Psoas muscle (tissue), 8 donors: ENCODE data around the gene PTPRD. TPM values are rescaled to one million over a fixed set of nuclear protein-coding genes. Genes with fewer than 3 reads are reported as not detected.

Experiments
- ATAC-seq, 4 donors: fragments of 200-7000 bp; cut with Tn5 transposase; one replicate each; pipeline ENCODE4 v1.9.1; 2020; ENCODE audit warnings: moderate library complexity in 3 of 4, mild to moderate bottlenecking in 2 of 4
- DNase-seq, 2 donors: peaks; one replicate each; pipeline ENCODE4 v3.0.0-alpha.2; 2020
- H3K27ac ChIP-seq: fragments of 200-600 bp; one replicate; pipeline ENCODE4 v1.8.0; 2022
- H3K27me3 ChIP-seq, 3 donors: fragments of 200-600 bp in 1 of 3; one replicate each; pipeline versions ENCODE4 v1.6.1 to v1.8.0; 2013 to 2022; ENCODE audit warnings: low read length in 2 of 3, mild to moderate bottlenecking in 2 of 3, moderate library complexity in 1 of 3; ENCODE audit not compliant: insufficient read depth in 3 of 3
- H3K36me3 ChIP-seq, 2 donors: fragments of 200-600 bp in 1 of 2; one replicate each; pipeline versions ENCODE4 v1.6.1 to v1.8.0; 2013 to 2022; ENCODE audit warnings: low read depth in 1 of 2, mild to moderate bottlenecking in 1 of 2, moderate library complexity in 1 of 2; ENCODE audit not compliant: insufficient read depth in 1 of 2
- H3K4me1 ChIP-seq: fragments of 200-600 bp; one replicate; pipeline ENCODE4 v1.8.0; 2022
- H3K4me3 ChIP-seq: fragments of 200-600 bp; one replicate; pipeline ENCODE4 v1.8.0; 2022; ENCODE audit warnings: mild to moderate bottlenecking
- H3K9me3 ChIP-seq: fragments of 200-600 bp; one replicate; pipeline ENCODE4 v1.8.0; 2022
- WGBS, 3 donors: extraction: QIAGEN DNeasy Blood & Tissue Kit; methylation state at CpG; one replicate each; pipeline versions ENCODE4 v1.1.6 to v1.1.7; 2013; 5-methylcytosine and 5-hydroxymethylcytosine counted together
- intact Hi-C, 2 donors: fragments of 100-400 bp; cut with DNase I; formaldehyde crosslinking; loops; one replicate each; pipeline versions ENCODE4 v1.11.0 to v1.14.2; 2022
- polyA plus RNA-seq, 3 donors: library from polyadenylated mRNA; stranded (reverse); fragments of 200-250 nt; gene quantifications; one replicate each; pipeline ENCODE4 v1.2.3, GENCODE V29; 2013
- total RNA-seq, 4 donors: library from RNA; stranded (reverse); fragmentation: NEBNext Ultra II Directional in 2 of 4; extraction: Animal tissue kit (Norgen Biotek cat#: 25700) in 2 of 4; gene quantifications; one replicate each; pipeline versions ENCODE4 v1.2.1 to v1.2.4, GENCODE V29; 2021 to 2023
- TF ChIP-seq, protein P1 (sequence below): fragments of 200-600 bp; IDR thresholded peaks from one replicate; pipeline ENCODE4 v1.8.0; 2022; ENCODE audit warnings: antibody characterized with exemption
- donor health status: healthy with polysubstance abuse.
- donor health status: DM: no; HTN: no; CAD: no; lungs with moderate emphysema.
- donor health status: Bipolar disorder and iron deficiency.
- donor health status: healthy.
- donor health status: DM: yes; HTN: yes; CAD: no.
- donor health status: DM: no; HTN: no; CAD: no.
- donor health status: DM: no; HTN: no; CAD: no.
- donor health status: DM: yes; HTN: yes; CAD: no.

Gene PTPRD
- total and polyA plus RNA-seq, 7 donors: 0.44 to 3.1 (median 0.91) TPM

GRCh38 chr9:9992936-9993335 lies 619.9 kb downstream of the PTPRD start:
- 88 to 97% (median 89%) methylated on average over 1 of the region's 1 CpG for WGBS, 3 donors

DNA sequence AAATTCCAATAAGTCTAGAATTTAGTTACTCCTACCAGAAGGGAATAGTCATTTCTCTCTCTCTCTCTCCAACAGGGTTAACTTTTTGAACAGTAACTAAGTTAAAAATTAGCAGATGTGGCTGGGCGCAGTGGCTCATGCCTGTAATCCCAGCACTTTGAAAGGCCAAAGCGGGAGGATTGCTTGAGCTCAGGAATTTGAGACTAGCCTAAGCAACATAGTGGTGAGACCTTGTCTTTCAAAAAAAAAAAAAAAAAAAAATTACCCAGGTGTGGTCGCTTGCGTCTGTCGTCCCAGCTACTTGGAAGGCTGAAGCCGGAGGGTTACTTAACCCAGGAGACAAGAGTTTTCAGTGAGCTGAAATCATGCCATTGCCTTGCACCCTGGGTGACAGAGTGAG lies 639.7 kb downstream of the PTPRD start:
- WGBS, 3 donors: 64 to 75% (median 67%) methylated on average over 6 of the region's 6 CpGs
- intact Hi-C loops: no loop called here

More at GRCh38 chr9:9992936-9993335, 619.9 kb downstream of the PTPRD start:
- H3K4me3 ChIP-seq: no peak overlapping the region
- H3K9me3 ChIP-seq: no peaks in the 10 kb centered on the region
- H3K27ac ChIP-seq: no peak overlapping the region
- no peaks in the 10 kb centered on the region for H3K27me3 ChIP-seq
- TF ChIP-seq, protein P1, sequence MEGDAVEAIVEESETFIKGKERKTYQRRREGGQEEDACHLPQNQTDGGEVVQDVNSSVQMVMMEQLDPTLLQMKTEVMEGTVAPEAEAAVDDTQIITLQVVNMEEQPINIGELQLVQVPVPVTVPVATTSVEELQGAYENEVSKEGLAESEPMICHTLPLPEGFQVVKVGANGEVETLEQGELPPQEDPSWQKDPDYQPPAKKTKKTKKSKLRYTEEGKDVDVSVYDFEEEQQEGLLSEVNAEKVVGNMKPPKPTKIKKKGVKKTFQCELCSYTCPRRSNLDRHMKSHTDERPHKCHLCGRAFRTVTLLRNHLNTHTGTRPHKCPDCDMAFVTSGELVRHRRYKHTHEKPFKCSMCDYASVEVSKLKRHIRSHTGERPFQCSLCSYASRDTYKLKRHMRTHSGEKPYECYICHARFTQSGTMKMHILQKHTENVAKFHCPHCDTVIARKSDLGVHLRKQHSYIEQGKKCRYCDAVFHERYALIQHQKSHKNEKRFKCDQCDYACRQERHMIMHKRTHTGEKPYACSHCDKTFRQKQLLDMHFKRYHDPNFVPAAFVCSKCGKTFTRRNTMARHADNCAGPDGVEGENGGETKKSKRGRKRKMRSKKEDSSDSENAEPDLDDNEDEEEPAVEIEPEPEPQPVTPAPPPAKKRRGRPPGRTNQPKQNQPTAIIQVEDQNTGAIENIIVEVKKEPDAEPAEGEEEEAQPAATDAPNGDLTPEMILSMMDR: no peak
- H3K36me3 ChIP-seq: no peaks in the 10 kb centered on the region
- intact Hi-C loops: no loop called here
- ATAC-seq (no peak), DNase-seq (no peak)
- no peaks in the 10 kb centered on the region for H3K4me1 ChIP-seq

DNA sequence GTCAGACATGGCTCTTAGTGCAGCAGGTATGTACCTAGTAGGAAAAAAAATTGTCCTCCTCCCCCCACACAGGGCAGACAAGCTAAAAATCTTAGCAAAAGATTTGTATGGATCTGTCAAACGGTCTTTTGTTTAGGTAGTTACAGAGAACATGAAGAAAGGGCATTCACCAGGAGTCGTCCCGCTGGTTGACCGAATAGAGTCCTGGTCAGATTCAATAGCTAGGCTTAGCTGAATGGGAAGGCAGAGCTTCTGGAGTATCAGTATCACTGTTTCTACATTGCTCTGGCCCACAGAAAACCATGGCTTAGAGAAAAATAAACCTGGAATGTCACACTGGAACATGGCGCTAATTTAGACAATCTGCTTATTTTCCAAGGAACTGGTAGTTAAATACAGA lies 642.3 kb downstream of the PTPRD start:
- Histone ChIP-seq H3K4me3 (no peak overlapping the region), H3K27ac (no peak overlapping the region), H3K27me3 (no peaks in the 10 kb centered on the region), H3K36me3 (no peaks in the 10 kb centered on the region), H3K9me3 (no peaks in the 10 kb centered on the region), H3K4me1 (no peaks in the 10 kb centered on the region)
- TF ChIP-seq, protein P1: no peak
- intact Hi-C loops: no loop called here
- ATAC-seq (no peak), DNase-seq (no peak)
- WGBS, 3 donors: 82 to 88% (median 85%) methylated on average over 5 of the region's 5 CpGs

More for the DNA sequence above, 639.7 kb downstream of the PTPRD start:
- Histone ChIP-seq H3K4me3 (no peak overlapping the region), H3K27ac (no peak overlapping the region), H3K4me1 (no peaks in the 10 kb centered on the region), H3K36me3 (no peaks in the 10 kb centered on the region), H3K27me3 (no peaks in the 10 kb centered on the region), H3K9me3 (no peaks in the 10 kb centered on the region)
- ATAC-seq (no peak), DNase-seq (no peak)
- TF ChIP-seq, protein P1: no peak

- Histone ChIP-seq H3K36me3 (no peaks in the 10 kb centered on the region), H3K27ac (no peak overlapping the region), H3K4me1 (no peaks in the 10 kb centered on the region), H3K27me3 (no peaks in the 10 kb centered on the region), H3K9me3 (no peaks in the 10 kb centered on the region), H3K4me3 (no peak overlapping the region)
- 23 to 28% (median 24%) methylated on average over 3 of the region's 3 CpGs for WGBS, 3 donors
- DNase-seq: no peak
- ATAC-seq: no peak
- TF ChIP-seq, protein P1: no peak
- intact Hi-C loops: no loop called here
Measured at GRCh38 chr9:9963841-9964240, 649.0 kb downstream of the PTPRD start.

- Histone ChIP-seq H3K27ac (no peak overlapping the region), H3K9me3 (no peaks in the 10 kb centered on the region), H3K27me3 (no peaks in the 10 kb centered on the region), H3K4me3 (no peak overlapping the region), H3K4me1 (no peaks in the 10 kb centered on the region), H3K36me3 (no peaks in the 10 kb centered on the region)
- TF ChIP-seq, protein P1: no peak
- no peak for ATAC-seq
- intact Hi-C loops: no loop called here
- 62% methylated on average over 1 of the region's 1 CpG for WGBS, 3 donors
- no peak for DNase-seq
Measured at GRCh38 chr9:9961934-9962333, 650.9 kb downstream of the PTPRD start.
